ENCODE measurements around the gene HSPH1.

HSPH1 gene

DNA sequence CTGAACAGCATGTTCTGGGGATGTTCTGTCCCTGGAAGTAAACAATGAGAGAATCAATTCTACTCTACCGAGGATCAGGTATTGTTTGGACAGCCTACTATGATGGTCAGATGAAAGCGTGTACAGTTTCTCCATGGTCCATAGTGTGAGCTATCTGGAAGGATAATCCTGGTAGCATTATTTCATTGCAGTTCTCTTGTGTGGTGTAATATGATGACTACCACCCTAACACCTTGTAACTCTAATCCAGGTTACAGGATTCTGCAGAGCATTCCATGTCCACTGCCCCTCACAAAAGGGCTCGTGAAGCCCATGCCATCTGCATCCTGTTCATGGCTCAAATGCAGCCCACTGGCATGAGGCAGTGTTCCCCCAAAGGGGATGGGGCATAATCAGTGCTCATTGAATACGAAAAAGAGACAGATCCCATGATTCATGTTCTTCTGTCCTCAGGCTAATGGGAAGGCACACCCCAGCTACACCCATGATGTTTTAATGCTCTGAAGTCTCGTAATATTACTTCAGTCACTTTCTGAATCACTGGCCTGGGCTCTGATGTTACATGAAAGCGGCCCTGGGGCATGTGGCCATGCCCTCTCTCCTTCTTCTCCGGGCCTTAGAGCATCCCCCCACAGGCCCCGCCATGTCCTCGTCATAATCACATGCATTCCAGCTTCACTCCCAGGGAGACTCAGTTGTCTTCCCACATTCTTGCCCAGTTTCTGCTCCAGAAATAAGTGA, 68.4 kb downstream of the HSPH1 start:
- no peak for DNase-seq

GRCh38 chr13:31092646-31093045, 69.1 kb downstream of the HSPH1 start:
- peak; percentile 15 to 73 for DNase-seq

- DNase-seq, result no peak
Measured at GRCh38 chr13:31090961-31091624, 70.6 kb downstream of the HSPH1 start.

- DNase-seq, result no peak
Measured at GRCh38 chr13:31090096-31090495, 71.6 kb downstream of the HSPH1 start.

DNA sequence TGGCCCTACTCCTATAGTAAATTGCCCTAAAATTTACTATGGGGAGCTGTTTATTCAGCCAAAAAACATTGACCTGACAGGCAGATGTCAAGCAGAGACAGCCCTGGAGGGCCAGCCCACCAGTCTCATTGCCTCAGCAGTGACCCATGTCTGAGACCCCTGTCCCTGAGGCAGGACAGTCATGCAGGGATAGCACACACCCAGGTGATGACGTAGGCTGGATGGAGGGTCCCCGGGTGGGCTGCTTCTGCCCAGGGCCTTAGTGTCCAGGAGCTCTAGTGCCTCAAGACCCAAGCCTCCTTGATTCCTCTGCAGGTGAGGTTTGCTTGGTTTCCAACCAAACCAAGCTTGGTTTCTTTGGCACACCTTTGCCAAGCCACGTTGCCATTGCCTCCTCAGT, 72.1 kb downstream of the HSPH1 start:
- no peak for DNase-seq

GRCh38 chr13:31088826-31089420, 72.8 kb downstream of the HSPH1 start:
- DNase-seq, result no peak

Data from inflammatory macrophage treated with lipopolysaccharide for 1 hour (primary cell).